WTC11 (cell line): ENCODE data around the gene CLDN5. TPM values are rescaled to one million over a fixed set of nuclear protein-coding genes. Genes with fewer than 3 reads are reported as not detected.

Experiments
- ATAC-seq: fragments of 200-7000 bp; cut with Tn5 transposase; 2 replicates; pipeline ENCODE4 v1.10.0; 2021; ENCODE audit warnings: mild to moderate bottlenecking, moderate library complexity
- CTCF ChIA-PET: fragments of 300-600 bp; sonication (Branson Sonifier 250); formaldehyde crosslinking; loops from one replicate; lab custom pipeline; 2021; ENCODE audit warnings: antibody characterized with exemption; lab: Charles Lee
- POLR2A ChIA-PET: fragments of 350-600 bp; sonication (Branson Sonifier 250); formaldehyde crosslinking; loops from one replicate; lab custom pipeline; 2021; ENCODE audit warnings: antibody characterized with exemption; lab: Charles Lee
- DNase-seq: peaks from one replicate; pipeline ENCODE4 v3.0.0; 2021; ENCODE audit warnings: low spot score
- H3K27ac Mint-ChIP-seq: 2 replicates; pipeline ENCODE4 v1.8.0; 2021; ENCODE audit warnings: mixed read lengths
- H3K27me3 Mint-ChIP-seq: 2 replicates; pipeline ENCODE4 v1.8.0; 2021; ENCODE audit warnings: low read depth, mild to moderate bottlenecking, moderate library complexity, mixed read lengths
- H3K36me3 Mint-ChIP-seq: 2 replicates; pipeline ENCODE4 v1.8.0; 2021; ENCODE audit warnings: mixed read lengths
- H3K4me1 Mint-ChIP-seq: 2 replicates; pipeline ENCODE4 v1.8.0; 2022; ENCODE audit warnings: mixed read lengths
- H3K4me3 Mint-ChIP-seq: 2 replicates; pipeline ENCODE4 v1.8.0; 2021; ENCODE audit warnings: mild to moderate bottlenecking, moderate library complexity, mixed read lengths
- H3K9me3 Mint-ChIP-seq: 2 replicates; pipeline ENCODE4 v1.8.0; 2021; ENCODE audit warnings: mixed read lengths
- ATF1 ChIP-seq: sonication (generic); formaldehyde crosslinking; IDR thresholded peaks from 2 replicates; pipeline ENCODE4 v1.8.1; 2023; ENCODE audit warnings: mild to moderate bottlenecking, moderate library complexity, missing genetic modification reagents
- ATF3 ChIP-seq: sonication (generic); formaldehyde crosslinking; conservative IDR thresholded peaks from 2 replicates; pipeline ENCODE4 v1.8.1; 2022; ENCODE audit warnings: mild to moderate bottlenecking, missing genetic modification reagents
- FOXJ3 ChIP-seq: sonication (generic); formaldehyde crosslinking; IDR thresholded peaks from 2 replicates; pipeline ENCODE4 v1.9.0; 2021; ENCODE audit warnings: missing genetic modification reagents, mild to moderate bottlenecking, borderline replicate concordance
- IRF2 ChIP-seq: sonication (generic); formaldehyde crosslinking; IDR thresholded peaks from 2 replicates; pipeline ENCODE4 v1.8.0; 2022; ENCODE audit warnings: low read depth, missing genetic modification reagents, borderline replicate concordance
- MAX ChIP-seq: sonication (generic); formaldehyde crosslinking; IDR thresholded peaks from 2 replicates; pipeline ENCODE4 v1.8.0; 2022; ENCODE audit warnings: mild to moderate bottlenecking, missing genetic modification reagents
- NR2C2 ChIP-seq: sonication (generic); formaldehyde crosslinking; IDR thresholded peaks from 2 replicates; pipeline ENCODE4 v1.8.0; 2022; ENCODE audit warnings: mild to moderate bottlenecking, missing genetic modification reagents
- TEAD4 ChIP-seq: sonication (generic); formaldehyde crosslinking; IDR thresholded peaks from 2 replicates; pipeline ENCODE4 v1.8.0; 2022; ENCODE audit warnings: mild to moderate bottlenecking, missing genetic modification reagents
- TP53 ChIP-seq: sonication (generic); formaldehyde crosslinking; IDR thresholded peaks from 2 replicates; pipeline ENCODE4 v1.8.1; 2023; ENCODE audit warnings: mild to moderate bottlenecking, missing genetic modification reagents
- USF1 ChIP-seq: sonication (generic); formaldehyde crosslinking; IDR thresholded peaks from 2 replicates; pipeline ENCODE4 v1.8.0; 2022; ENCODE audit warnings: mild to moderate bottlenecking, missing genetic modification reagents
- USF2 ChIP-seq: sonication (generic); formaldehyde crosslinking; IDR thresholded peaks from 2 replicates; pipeline ENCODE4 v1.8.1; 2023; ENCODE audit warnings: mild to moderate bottlenecking, missing genetic modification reagents, moderate library complexity
- ZNF416 ChIP-seq: fragments of 250-450 bp; sonication (Bioruptor Pico); IDR thresholded peaks from 2 replicates; pipeline ENCODE4 v1.9.0; 2021; ENCODE audit warnings: mild to moderate bottlenecking, inconsistent platforms
- total RNA-seq: library from RNA; stranded (reverse); gene quantifications from 3 replicates; pipeline ENCODE4 v1.2.3, GENCODE V29; 2021
- TF ChIP-seq, protein P1 (sequence below): fragments of 250-450 bp; sonication (Bioruptor Pico); IDR thresholded peaks from 2 replicates; pipeline ENCODE4 v1.9.0; 2021; ENCODE audit warnings: mild to moderate bottlenecking, borderline replicate concordance
- TF ChIP-seq, protein P2 (sequence below): sonication (generic); formaldehyde crosslinking; IDR thresholded peaks from 2 replicates; pipeline ENCODE4 v1.8.0; 2023; ENCODE audit warnings: missing genetic modification reagents, mild to moderate bottlenecking, borderline replicate concordance
- TF ChIP-seq, protein P3 (sequence below): sonication (generic); formaldehyde crosslinking; IDR thresholded peaks from 2 replicates; pipeline ENCODE4 v1.8.1; 2023; ENCODE audit warnings: mild to moderate bottlenecking, missing genetic modification reagents, borderline replicate concordance
- TF ChIP-seq, protein P4 (sequence below): sonication (generic); formaldehyde crosslinking; IDR thresholded peaks from 2 replicates; pipeline ENCODE4 v1.8.1; 2022; ENCODE audit warnings: low read depth, mild to moderate bottlenecking, moderate library complexity, missing genetic modification reagents, borderline replicate concordance

The CLDN5 gene
- total RNA-seq, 1 experiment from 2014 or later, result 1.0 TPM

GRCh38 chr22:19516378-19517170 lies 7.6 kb downstream of the CLDN5 start:
- DNase-seq (no peak), ATAC-seq (no peak)
- ChIA-PET CTCF (interaction anchor here (1.1 kb wide), 1 partner anchor 113 kb away, joined by 5 read pairs; no protein-coding TSS in a partner anchor), POLR2A (no interaction called here)
- Mint-ChIP-seq H3K27ac (no peak overlapping the region), H3K4me3 (no peak overlapping the region), H3K36me3 (peaks cover 35% of the 10 kb centered on the region), H3K27me3 (no peaks in the 10 kb centered on the region), H3K4me1 (0 out of 2 replicates have a peak, but pooled peaks cover 2% of the 10 kb centered on the region), H3K9me3 (no peaks in the 10 kb centered on the region)
- TF ChIP-seq IRF2 (CRISPR knock-in tag) (no peak), FOXJ3 (no peak), TP53 (no peak)
- TF ChIP-seq, protein P1, sequence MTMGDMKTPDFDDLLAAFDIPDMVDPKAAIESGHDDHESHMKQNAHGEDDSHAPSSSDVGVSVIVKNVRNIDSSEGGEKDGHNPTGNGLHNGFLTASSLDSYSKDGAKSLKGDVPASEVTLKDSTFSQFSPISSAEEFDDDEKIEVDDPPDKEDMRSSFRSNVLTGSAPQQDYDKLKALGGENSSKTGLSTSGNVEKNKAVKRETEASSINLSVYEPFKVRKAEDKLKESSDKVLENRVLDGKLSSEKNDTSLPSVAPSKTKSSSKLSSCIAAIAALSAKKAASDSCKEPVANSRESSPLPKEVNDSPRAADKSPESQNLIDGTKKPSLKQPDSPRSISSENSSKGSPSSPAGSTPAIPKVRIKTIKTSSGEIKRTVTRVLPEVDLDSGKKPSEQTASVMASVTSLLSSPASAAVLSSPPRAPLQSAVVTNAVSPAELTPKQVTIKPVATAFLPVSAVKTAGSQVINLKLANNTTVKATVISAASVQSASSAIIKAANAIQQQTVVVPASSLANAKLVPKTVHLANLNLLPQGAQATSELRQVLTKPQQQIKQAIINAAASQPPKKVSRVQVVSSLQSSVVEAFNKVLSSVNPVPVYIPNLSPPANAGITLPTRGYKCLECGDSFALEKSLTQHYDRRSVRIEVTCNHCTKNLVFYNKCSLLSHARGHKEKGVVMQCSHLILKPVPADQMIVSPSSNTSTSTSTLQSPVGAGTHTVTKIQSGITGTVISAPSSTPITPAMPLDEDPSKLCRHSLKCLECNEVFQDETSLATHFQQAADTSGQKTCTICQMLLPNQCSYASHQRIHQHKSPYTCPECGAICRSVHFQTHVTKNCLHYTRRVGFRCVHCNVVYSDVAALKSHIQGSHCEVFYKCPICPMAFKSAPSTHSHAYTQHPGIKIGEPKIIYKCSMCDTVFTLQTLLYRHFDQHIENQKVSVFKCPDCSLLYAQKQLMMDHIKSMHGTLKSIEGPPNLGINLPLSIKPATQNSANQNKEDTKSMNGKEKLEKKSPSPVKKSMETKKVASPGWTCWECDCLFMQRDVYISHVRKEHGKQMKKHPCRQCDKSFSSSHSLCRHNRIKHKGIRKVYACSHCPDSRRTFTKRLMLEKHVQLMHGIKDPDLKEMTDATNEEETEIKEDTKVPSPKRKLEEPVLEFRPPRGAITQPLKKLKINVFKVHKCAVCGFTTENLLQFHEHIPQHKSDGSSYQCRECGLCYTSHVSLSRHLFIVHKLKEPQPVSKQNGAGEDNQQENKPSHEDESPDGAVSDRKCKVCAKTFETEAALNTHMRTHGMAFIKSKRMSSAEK (CRISPR knock-in tag), result no peak

DNA sequence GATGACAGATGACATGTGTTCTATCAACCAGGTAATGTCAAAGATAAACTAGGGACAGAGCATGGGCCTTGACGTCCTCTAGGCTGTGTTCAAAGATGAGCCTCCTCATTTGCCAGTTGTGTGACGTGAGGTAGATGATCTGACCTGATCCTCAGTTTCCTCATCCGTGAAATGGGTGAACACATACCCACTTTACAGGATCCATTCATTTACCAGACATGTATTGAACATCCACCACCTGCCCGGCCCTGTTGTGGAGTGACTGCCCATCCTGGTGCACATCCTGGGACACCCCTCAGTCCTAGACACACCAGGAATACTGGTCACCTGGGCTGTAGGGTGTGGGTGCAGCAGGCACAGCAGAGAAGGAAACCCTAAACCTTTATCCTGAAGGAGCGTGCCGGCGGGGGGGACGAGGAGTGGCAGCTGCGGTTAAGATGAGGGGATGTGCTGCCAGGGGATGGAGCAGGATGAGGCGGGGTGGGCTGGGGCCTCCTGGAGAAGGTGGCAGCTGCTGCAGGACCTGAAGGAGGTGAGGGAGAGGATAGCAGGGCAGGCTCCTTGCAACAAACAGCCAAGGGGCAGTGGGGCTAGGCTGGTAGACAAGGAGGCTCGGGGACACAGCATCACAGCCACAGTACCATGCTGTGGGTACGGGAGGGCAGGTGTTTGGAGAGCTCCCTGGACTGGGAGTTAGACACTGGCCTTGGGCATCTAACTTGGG lies 8.4 kb downstream of the CLDN5 start:
- 0 out of 2 replicates have a peak, but pooled peaks cover 2% of the 10 kb centered on the region for H3K4me1 Mint-ChIP-seq
- DNase-seq (no peak), ATAC-seq (no peak)
- H3K36me3 Mint-ChIP-seq, result peaks cover 41% of the 10 kb centered on the region
- ChIA-PET CTCF (interaction anchor here (1.7 kb wide), 1 partner anchor 114 kb away, joined by 5 read pairs; no protein-coding TSS in a partner anchor), POLR2A (no interaction called here)
- H3K4me3 Mint-ChIP-seq, result no peak overlapping the region
- H3K27me3 Mint-ChIP-seq, result no peaks in the 10 kb centered on the region
- no peaks in the 10 kb centered on the region for H3K9me3 Mint-ChIP-seq
- H3K27ac Mint-ChIP-seq, result no peak overlapping the region
- TF ChIP-seq, protein P2, sequence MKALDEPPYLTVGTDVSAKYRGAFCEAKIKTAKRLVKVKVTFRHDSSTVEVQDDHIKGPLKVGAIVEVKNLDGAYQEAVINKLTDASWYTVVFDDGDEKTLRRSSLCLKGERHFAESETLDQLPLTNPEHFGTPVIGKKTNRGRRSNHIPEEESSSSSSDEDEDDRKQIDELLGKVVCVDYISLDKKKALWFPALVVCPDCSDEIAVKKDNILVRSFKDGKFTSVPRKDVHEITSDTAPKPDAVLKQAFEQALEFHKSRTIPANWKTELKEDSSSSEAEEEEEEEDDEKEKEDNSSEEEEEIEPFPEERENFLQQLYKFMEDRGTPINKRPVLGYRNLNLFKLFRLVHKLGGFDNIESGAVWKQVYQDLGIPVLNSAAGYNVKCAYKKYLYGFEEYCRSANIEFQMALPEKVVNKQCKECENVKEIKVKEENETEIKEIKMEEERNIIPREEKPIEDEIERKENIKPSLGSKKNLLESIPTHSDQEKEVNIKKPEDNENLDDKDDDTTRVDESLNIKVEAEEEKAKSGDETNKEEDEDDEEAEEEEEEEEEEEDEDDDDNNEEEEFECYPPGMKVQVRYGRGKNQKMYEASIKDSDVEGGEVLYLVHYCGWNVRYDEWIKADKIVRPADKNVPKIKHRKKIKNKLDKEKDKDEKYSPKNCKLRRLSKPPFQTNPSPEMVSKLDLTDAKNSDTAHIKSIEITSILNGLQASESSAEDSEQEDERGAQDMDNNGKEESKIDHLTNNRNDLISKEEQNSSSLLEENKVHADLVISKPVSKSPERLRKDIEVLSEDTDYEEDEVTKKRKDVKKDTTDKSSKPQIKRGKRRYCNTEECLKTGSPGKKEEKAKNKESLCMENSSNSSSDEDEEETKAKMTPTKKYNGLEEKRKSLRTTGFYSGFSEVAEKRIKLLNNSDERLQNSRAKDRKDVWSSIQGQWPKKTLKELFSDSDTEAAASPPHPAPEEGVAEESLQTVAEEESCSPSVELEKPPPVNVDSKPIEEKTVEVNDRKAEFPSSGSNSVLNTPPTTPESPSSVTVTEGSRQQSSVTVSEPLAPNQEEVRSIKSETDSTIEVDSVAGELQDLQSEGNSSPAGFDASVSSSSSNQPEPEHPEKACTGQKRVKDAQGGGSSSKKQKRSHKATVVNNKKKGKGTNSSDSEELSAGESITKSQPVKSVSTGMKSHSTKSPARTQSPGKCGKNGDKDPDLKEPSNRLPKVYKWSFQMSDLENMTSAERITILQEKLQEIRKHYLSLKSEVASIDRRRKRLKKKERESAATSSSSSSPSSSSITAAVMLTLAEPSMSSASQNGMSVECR (CRISPR knock-in tag), result no peak
- no peak for TF ChIP-seq NR2C2 (CRISPR knock-in tag)
- TF ChIP-seq, protein P3, sequence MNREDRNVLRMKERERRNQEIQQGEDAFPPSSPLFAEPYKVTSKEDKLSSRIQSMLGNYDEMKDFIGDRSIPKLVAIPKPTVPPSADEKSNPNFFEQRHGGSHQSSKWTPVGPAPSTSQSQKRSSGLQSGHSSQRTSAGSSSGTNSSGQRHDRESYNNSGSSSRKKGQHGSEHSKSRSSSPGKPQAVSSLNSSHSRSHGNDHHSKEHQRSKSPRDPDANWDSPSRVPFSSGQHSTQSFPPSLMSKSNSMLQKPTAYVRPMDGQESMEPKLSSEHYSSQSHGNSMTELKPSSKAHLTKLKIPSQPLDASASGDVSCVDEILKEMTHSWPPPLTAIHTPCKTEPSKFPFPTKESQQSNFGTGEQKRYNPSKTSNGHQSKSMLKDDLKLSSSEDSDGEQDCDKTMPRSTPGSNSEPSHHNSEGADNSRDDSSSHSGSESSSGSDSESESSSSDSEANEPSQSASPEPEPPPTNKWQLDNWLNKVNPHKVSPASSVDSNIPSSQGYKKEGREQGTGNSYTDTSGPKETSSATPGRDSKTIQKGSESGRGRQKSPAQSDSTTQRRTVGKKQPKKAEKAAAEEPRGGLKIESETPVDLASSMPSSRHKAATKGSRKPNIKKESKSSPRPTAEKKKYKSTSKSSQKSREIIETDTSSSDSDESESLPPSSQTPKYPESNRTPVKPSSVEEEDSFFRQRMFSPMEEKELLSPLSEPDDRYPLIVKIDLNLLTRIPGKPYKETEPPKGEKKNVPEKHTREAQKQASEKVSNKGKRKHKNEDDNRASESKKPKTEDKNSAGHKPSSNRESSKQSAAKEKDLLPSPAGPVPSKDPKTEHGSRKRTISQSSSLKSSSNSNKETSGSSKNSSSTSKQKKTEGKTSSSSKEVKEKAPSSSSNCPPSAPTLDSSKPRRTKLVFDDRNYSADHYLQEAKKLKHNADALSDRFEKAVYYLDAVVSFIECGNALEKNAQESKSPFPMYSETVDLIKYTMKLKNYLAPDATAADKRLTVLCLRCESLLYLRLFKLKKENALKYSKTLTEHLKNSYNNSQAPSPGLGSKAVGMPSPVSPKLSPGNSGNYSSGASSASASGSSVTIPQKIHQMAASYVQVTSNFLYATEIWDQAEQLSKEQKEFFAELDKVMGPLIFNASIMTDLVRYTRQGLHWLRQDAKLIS, result no peak
- TF ChIP-seq, protein P4, sequence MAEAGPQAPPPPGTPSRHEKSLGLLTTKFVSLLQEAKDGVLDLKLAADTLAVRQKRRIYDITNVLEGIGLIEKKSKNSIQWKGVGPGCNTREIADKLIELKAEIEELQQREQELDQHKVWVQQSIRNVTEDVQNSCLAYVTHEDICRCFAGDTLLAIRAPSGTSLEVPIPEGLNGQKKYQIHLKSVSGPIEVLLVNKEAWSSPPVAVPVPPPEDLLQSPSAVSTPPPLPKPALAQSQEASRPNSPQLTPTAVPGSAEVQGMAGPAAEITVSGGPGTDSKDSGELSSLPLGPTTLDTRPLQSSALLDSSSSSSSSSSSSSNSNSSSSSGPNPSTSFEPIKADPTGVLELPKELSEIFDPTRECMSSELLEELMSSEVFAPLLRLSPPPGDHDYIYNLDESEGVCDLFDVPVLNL (CRISPR knock-in tag), result no peak
- TF ChIP-seq MAX (CRISPR knock-in tag), result no peak
- TF ChIP-seq USF1, result no peak
- no peak for TF ChIP-seq ATF1 (CRISPR knock-in tag)
- no peak for TF ChIP-seq USF2
- no peak for TF ChIP-seq TEAD4 (CRISPR knock-in tag)
- no peak for TF ChIP-seq ATF3 (CRISPR knock-in tag)
- TF ChIP-seq ZNF416 (CRISPR knock-in tag), result no peak
